WTC11 (cell line): ENCODE measurements around the gene BACE1-AS. TPM values are rescaled to one million over a fixed set of nuclear protein-coding genes. Genes with fewer than 3 reads are reported as not detected.

Experiments
- ATAC-seq: fragments of 200-7000 bp; cut with Tn5 transposase; 2 replicates; pipeline ENCODE4 v1.10.0; 2021; ENCODE audit warnings: mild to moderate bottlenecking, moderate library complexity
- CTCF ChIA-PET: fragments of 300-600 bp; sonication (Branson Sonifier 250); formaldehyde crosslinking; loops from one replicate; lab custom pipeline; 2021; ENCODE audit warnings: antibody characterized with exemption; lab: Charles Lee
- POLR2A ChIA-PET: fragments of 350-600 bp; sonication (Branson Sonifier 250); formaldehyde crosslinking; loops from one replicate; lab custom pipeline; 2021; ENCODE audit warnings: antibody characterized with exemption; lab: Charles Lee
- DNase-seq: peaks from one replicate; pipeline ENCODE4 v3.0.0; 2021; ENCODE audit warnings: low spot score
- H3K27ac Mint-ChIP-seq: 2 replicates; pipeline ENCODE4 v1.8.0; 2021; ENCODE audit warnings: mixed read lengths
- H3K27me3 Mint-ChIP-seq: 2 replicates; pipeline ENCODE4 v1.8.0; 2021; ENCODE audit warnings: low read depth, mild to moderate bottlenecking, moderate library complexity, mixed read lengths
- H3K36me3 Mint-ChIP-seq: 2 replicates; pipeline ENCODE4 v1.8.0; 2021; ENCODE audit warnings: mixed read lengths
- H3K4me1 Mint-ChIP-seq: 2 replicates; pipeline ENCODE4 v1.8.0; 2022; ENCODE audit warnings: mixed read lengths
- H3K4me3 Mint-ChIP-seq: 2 replicates; pipeline ENCODE4 v1.8.0; 2021; ENCODE audit warnings: mild to moderate bottlenecking, moderate library complexity, mixed read lengths
- H3K9me3 Mint-ChIP-seq: 2 replicates; pipeline ENCODE4 v1.8.0; 2021; ENCODE audit warnings: mixed read lengths
- AR ChIP-seq: fragments of 250-450 bp; sonication (Bioruptor Pico); IDR thresholded peaks from 2 replicates; pipeline ENCODE4 v1.9.0; 2021; ENCODE audit warnings: mild to moderate bottlenecking
- CREM ChIP-seq: sonication (generic); formaldehyde crosslinking; IDR thresholded peaks from 2 replicates; pipeline ENCODE4 v1.8.1; 2022; ENCODE audit warnings: mild to moderate bottlenecking, missing genetic modification reagents, moderate library complexity
- E2F4 ChIP-seq: sonication (generic); formaldehyde crosslinking; IDR thresholded peaks from 2 replicates; pipeline ENCODE4 v1.8.1; 2022; ENCODE audit warnings: low read depth, mild to moderate bottlenecking, moderate library complexity, missing genetic modification reagents, borderline replicate concordance
- HMGXB4 ChIP-seq: sonication (generic); formaldehyde crosslinking; IDR thresholded peaks from 2 replicates; pipeline ENCODE4 v1.8.1; 2023; ENCODE audit warnings: mild to moderate bottlenecking, moderate library complexity, missing genetic modification reagents
- MYBL2 ChIP-seq: sonication (generic); formaldehyde crosslinking; IDR thresholded peaks from 2 replicates; pipeline ENCODE4 v1.8.1; 2023; ENCODE audit warnings: mild to moderate bottlenecking, moderate library complexity, missing genetic modification reagents
- NFYB ChIP-seq: sonication (generic); formaldehyde crosslinking; conservative IDR thresholded peaks from 2 replicates; pipeline ENCODE4 v1.8.0; 2022; ENCODE audit warnings: low read depth, missing genetic modification reagents
- PRDM15 ChIP-seq: sonication (generic); formaldehyde crosslinking; IDR thresholded peaks from 2 replicates; pipeline ENCODE4 v1.8.0; 2022; ENCODE audit warnings: missing genetic modification reagents
- USF1 ChIP-seq: sonication (generic); formaldehyde crosslinking; IDR thresholded peaks from 2 replicates; pipeline ENCODE4 v1.8.0; 2022; ENCODE audit warnings: mild to moderate bottlenecking, missing genetic modification reagents
- USF2 ChIP-seq: sonication (generic); formaldehyde crosslinking; IDR thresholded peaks from 2 replicates; pipeline ENCODE4 v1.8.1; 2023; ENCODE audit warnings: mild to moderate bottlenecking, missing genetic modification reagents, moderate library complexity
- ZMAT4 ChIP-seq: fragments of 250-450 bp; sonication (Bioruptor Pico); IDR thresholded peaks from 2 replicates; pipeline ENCODE4 v1.9.0; 2021; ENCODE audit warnings: mild to moderate bottlenecking
- ZNF263 ChIP-seq: sonication (generic); formaldehyde crosslinking; IDR thresholded peaks from 2 replicates; pipeline ENCODE4 v1.8.1; 2022; ENCODE audit warnings: low read depth, mild to moderate bottlenecking, moderate library complexity, missing genetic modification reagents
- ZNF396 ChIP-seq: fragments of 250-450 bp; sonication (Bioruptor Pico); IDR thresholded peaks from 2 replicates; pipeline ENCODE4 v1.8.0; 2021; ENCODE audit warnings: mild to moderate bottlenecking, moderate library complexity, borderline replicate concordance
- ZNF423 ChIP-seq: fragments of 250-450 bp; sonication (Bioruptor Pico); IDR thresholded peaks from 2 replicates; pipeline ENCODE4 v2.1.2; 2022; ENCODE audit warnings: mild to moderate bottlenecking, moderate library complexity
- ZNF512 ChIP-seq: sonication (generic); formaldehyde crosslinking; IDR thresholded peaks from 2 replicates; pipeline ENCODE4 v1.8.1; 2022; ENCODE audit warnings: missing genetic modification reagents, borderline replicate concordance
- ZSCAN18 ChIP-seq: fragments of 250-450 bp; sonication (Bioruptor Pico); IDR thresholded peaks from 2 replicates; pipeline ENCODE4 v2.1.2; 2022; ENCODE audit warnings: mild to moderate bottlenecking, moderate library complexity
- total RNA-seq: library from RNA; stranded (reverse); gene quantifications from 3 replicates; pipeline ENCODE4 v1.2.3, GENCODE V29; 2021

BACE1-AS gene
- total RNA-seq, 1 experiment from 2014 or later: 13.8 TPM

GRCh38 chr11:117315285-117316196, 24.4 kb downstream of the BACE1-AS start:
- Mint-ChIP-seq H3K36me3 (no peaks in the 10 kb centered on the region), H3K27me3 (peaks cover 2% of the 10 kb centered on the region), H3K4me1 (peaks cover 17% of the 10 kb centered on the region), H3K9me3 (no peaks in the 10 kb centered on the region), H3K4me3 (peak overlapping the region; percentile 71), H3K27ac (no peak overlapping the region)
- POLR2A ChIA-PET: interaction anchor here (1.2 kb wide), 1 partner anchor 12 kb away, joined by 3 read pairs; the partner anchor contains the start of gene CEP164
- ATAC-seq (peak; percentile 44), DNase-seq (no peak)
- TF ChIP-seq MYBL2 (CRISPR knock-in tag): no peak
- no peak for TF ChIP-seq HMGXB4 (CRISPR knock-in tag)
- TF ChIP-seq ZSCAN18 (CRISPR knock-in tag): no peak
- TF ChIP-seq AR (CRISPR knock-in tag): no peak
- no peak for TF ChIP-seq ZNF396 (CRISPR knock-in tag)
- TF ChIP-seq USF1 (CRISPR knock-in tag): peak; percentile 64
- TF ChIP-seq ZNF423 (CRISPR knock-in tag): peak; percentile 55
- peak; percentile 74 for TF ChIP-seq USF2
- no peak for TF ChIP-seq E2F4 (CRISPR knock-in tag)
- CTCF ChIA-PET: interaction anchor here (0.6 to 2.3 kb wide), 9 partner anchors 9 to 135 kb away, joined by 3 to 14 read pairs (median 4); partner anchors contain the start of genes CEP164, PCSK7 and TAGLN

GRCh38 chr11:117316197-117316961, 25.2 kb downstream of the BACE1-AS start, which contains the start of gene BACE1:
TSS of gene BACE1 (minus strand) at chr11:117316256. CDS start at chr11:117315795, 461 bp downstream.
- Mint-ChIP-seq H3K4me1 (peaks cover 17% of the 10 kb centered on the region), H3K27me3 (peaks cover 2% of the 10 kb centered on the region), H3K4me3 (peak within 1 kb of the TSS; percentile 71), H3K9me3 (no peaks in the 10 kb centered on the region), H3K36me3 (no peaks in the 10 kb centered on the region), H3K27ac (no peak within 1 kb of the TSS; the same call in 1 of the 2 replicates)
- ATAC-seq: peak; percentile 99
- ChIA-PET CTCF (interaction anchor here (0.6 to 2.3 kb wide), 11 partner anchors 9 to 136 kb away, joined by 3 to 14 read pairs (median 4); partner anchors contain the start of genes CEP164, PCSK7 and TAGLN), POLR2A (no interaction called here)
- peak; percentile 91 for DNase-seq
- TF ChIP-seq NFYB (CRISPR knock-in tag) (no peak), ZNF263 (CRISPR knock-in tag) (no peak), PRDM15 (CRISPR knock-in tag) (no peak), ZMAT4 (CRISPR knock-in tag) (no peak), ZNF512 (no peak), CREM (CRISPR knock-in tag) (no peak)
